ENCODE measurements around the gene HSD17B10.
"Not testable (repeated sequence)": the region's sequence is repeated elsewhere in the genome, so short reads cannot be mapped to it uniquely, and the experiment has no call there.

Gene HSD17B10

GRCh38 chrX:53438832-53439230 lies 4.7 kb upstream of the HSD17B10 start:
- DNase-seq (ENCODE audit: low read depth): no peak
- H3K4me3 ChIP-seq (ENCODE audit: low read depth, low read length): no peak overlapping the region

GRCh38 chrX:53438174-53438831 lies 4.1 kb upstream of the HSD17B10 start:
- no peak overlapping the region for H3K4me3 ChIP-seq (ENCODE audit: low read depth, low read length)
- DNase-seq (ENCODE audit: low read depth): no peak

GRCh38 chrX:53437206-53437605 lies 3.0 kb upstream of the HSD17B10 start:
- no peak for DNase-seq (ENCODE audit: low read depth)
- H3K4me3 ChIP-seq (ENCODE audit: low read depth, low read length): no peak overlapping the region

GRCh38 chrX:53435997-53436396 lies 1.8 kb upstream of the HSD17B10 start:
- DNase-seq (ENCODE audit: low read depth): no peak
- no peak overlapping the region for H3K4me3 ChIP-seq (ENCODE audit: low read depth, low read length)

- DNase-seq (ENCODE audit: low read depth): no peak
- H3K4me3 ChIP-seq (ENCODE audit: low read depth, low read length): no peak overlapping the region
These were observed 3.9 kb downstream of the HSD17B10 start for GRCh38 chrX:53430231-53430630.

- DNase-seq (ENCODE audit: low read depth): no peak
These were observed 4.4 kb downstream of the HSD17B10 start for GRCh38 chrX:53429755-53430154.

GRCh38 chrX:53422861-53423306 lies 11.3 kb downstream of the HSD17B10 start, which contains the start of gene RIBC1:
RIBC1 (plus strand) TSS chrX:53422873; CDS start chrX:53426277, 3,404 bp downstream.
- no peak for DNase-seq (ENCODE audit: low read depth)
- H3K4me3 ChIP-seq (ENCODE audit: low read depth, low read length): peak within 1 kb of the TSS; percentile 69

More at GRCh38 chrX:53429755-53430154, 4.4 kb downstream of the HSD17B10 start:
- no peak overlapping the region for H3K4me3 ChIP-seq (ENCODE audit: low read depth, low read length)

- DNase-seq (ENCODE audit: low read depth): peak; percentile 90
- peak within 1 kb of the TSS; percentile 69 for H3K4me3 ChIP-seq (ENCODE audit: low read depth, low read length)
These were observed 11.9 kb downstream of the HSD17B10 start, which contains the start of gene SMC1A for GRCh38 chrX:53422086-53422860. SMC1A (minus strand) TSS chrX:53422654; CDS start chrX:53422600, 54 bp downstream.

GRCh38 chrX:53421772-53422085 lies 12.4 kb downstream of the HSD17B10 start:
- no peak for DNase-seq (ENCODE audit: low read depth)
- H3K4me3 ChIP-seq (ENCODE audit: low read depth, low read length): peak overlapping the region; percentile 69

GRCh38 chrX:53421125-53421524 lies 13.0 kb downstream of the HSD17B10 start:
- no peak for DNase-seq (ENCODE audit: low read depth)
- H3K4me3 ChIP-seq (ENCODE audit: low read depth, low read length): peak overlapping the region; percentile 69

GRCh38 chrX:53420351-53420750 lies 13.8 kb downstream of the HSD17B10 start:
- DNase-seq (ENCODE audit: low read depth); H3K4me3 ChIP-seq (ENCODE audit: low read depth, low read length): not testable (repeated sequence)

GRCh38 chrX:53412446-53412845 lies 21.7 kb downstream of the HSD17B10 start:
- no peak overlapping the region for H3K4me3 ChIP-seq (ENCODE audit: low read depth, low read length)
- DNase-seq (ENCODE audit: low read depth): no peak

GRCh38 chrX:53403535-53403934 lies 30.6 kb downstream of the HSD17B10 start:
- no peak for DNase-seq (ENCODE audit: low read depth)

GRCh38 chrX:53398216-53398615 lies 36.0 kb downstream of the HSD17B10 start:
- DNase-seq (ENCODE audit: low read depth): no peak
- no peak overlapping the region for H3K4me3 ChIP-seq (ENCODE audit: low read depth, low read length)

More at GRCh38 chrX:53403535-53403934, 30.6 kb downstream of the HSD17B10 start:
- no peak overlapping the region for H3K4me3 ChIP-seq (ENCODE audit: low read depth, low read length)

GRCh38 chrX:53395605-53396298 lies 38.4 kb downstream of the HSD17B10 start:
- no peak for DNase-seq (ENCODE audit: low read depth)

GRCh38 chrX:53383376-53384076 lies 50.6 kb downstream of the HSD17B10 start:
- no peak for DNase-seq (ENCODE audit: low read depth)

More at GRCh38 chrX:53395605-53396298, 38.4 kb downstream of the HSD17B10 start:
- no peak overlapping the region for H3K4me3 ChIP-seq (ENCODE audit: low read depth, low read length)

More at GRCh38 chrX:53383376-53384076, 50.6 kb downstream of the HSD17B10 start:
- H3K4me3 ChIP-seq (ENCODE audit: low read depth, low read length): no peak overlapping the region

All from skeletal muscle cell (primary cell).